ENCODE data around the gene VKORC1.

VKORC1 gene

DNA sequence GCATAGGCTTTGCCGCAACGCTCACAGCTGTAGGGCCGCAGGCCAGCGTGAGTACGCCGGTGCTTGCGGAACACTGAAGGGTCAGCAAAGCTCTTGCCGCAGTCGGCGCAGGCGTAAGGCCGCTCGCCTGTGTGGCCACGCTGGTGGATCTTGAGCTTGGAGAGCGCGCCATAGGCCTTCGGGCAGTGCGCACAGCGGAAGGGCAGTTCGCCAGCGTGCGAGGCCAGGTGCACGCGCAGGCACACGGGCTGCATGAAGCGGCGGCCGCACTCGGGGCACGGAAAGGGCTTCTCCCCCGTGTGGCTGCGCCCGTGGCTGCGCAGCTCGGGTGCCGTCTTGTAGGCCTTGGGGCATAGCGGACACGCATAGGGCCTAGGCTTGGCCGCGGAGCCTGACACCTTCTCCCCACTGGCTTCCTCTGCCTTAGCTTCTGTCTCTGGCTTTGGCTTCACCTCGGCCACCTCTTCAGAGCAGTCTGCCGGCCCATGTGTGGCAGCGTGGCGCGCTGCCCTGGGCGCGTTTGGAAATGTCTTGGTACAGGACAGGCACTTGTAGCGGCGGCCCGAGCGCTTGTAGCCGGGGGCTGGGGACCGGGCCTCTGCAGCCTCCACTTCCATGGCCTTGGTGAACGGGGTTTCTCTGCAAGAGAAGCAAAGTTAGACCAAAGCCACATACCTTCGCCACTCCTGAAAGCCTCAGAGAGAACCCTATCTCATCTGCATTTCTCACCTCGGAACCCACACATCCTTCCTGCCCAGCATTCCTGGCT lies 30.6 kb downstream of the VKORC1 start:
- no peak for DNase-seq (ENCODE audit: low read depth in 2 of 2, low spot score in 1 of 2)

DNA sequence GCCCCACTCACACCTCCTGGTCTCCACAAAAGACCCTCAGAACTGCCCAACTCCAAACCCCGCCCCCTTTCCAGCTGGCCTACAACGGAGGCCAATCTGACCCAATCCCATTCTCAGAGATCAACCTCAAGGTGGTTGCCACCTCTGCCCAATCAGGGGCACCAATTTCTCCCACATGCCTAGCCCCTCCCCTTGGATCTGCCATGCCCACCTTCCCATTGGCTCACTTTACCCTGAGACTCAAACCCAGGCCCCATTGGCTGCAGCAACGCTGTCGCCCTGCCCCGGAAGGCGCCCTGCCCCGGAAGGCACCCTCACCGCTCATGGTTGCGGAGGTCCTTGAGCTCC lies 31.1 kb downstream of the VKORC1 start:
- no peak for DNase-seq (ENCODE audit: low read depth in 2 of 2, low spot score in 1 of 2)

DNA sequence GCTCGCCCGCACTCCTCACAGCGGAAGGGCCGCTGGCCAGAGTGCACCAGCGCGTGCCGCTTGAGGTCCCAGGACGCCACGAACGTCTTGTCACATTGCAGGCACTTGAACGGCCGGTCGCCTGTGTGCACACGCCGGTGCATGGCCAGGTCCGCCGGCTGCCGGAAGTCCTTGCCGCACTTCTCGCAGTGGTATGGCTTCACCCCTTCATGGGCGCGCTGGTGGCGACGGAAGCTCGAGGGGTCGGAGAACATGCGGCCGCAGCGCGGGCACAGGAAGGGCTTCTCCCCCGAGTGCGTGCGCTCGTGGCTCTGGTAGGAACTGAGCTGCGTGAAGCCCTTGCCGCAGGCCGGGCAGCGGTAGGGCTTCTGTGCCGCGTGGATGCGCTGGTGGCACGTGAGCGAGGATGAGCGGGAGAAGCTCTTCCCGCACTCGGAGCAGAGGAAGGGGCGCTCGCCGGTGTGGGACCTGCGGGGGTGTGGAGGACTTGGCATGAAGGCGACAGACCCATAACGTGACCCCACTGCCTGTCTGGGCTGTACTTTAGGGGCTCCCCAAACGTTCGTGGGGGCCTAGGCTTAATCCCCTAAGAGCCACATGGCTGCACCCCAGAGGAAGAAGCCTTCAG lies 32.7 kb downstream of the VKORC1 start:
- DNase-seq (ENCODE audit: low read depth in 2 of 2, low spot score in 1 of 2): no peak

- DNase-seq (ENCODE audit: low read depth in 2 of 2, low spot score in 1 of 2): no peak
Measured at GRCh38 chr16:31061126-31061812, 33.3 kb downstream of the VKORC1 start.

DNA sequence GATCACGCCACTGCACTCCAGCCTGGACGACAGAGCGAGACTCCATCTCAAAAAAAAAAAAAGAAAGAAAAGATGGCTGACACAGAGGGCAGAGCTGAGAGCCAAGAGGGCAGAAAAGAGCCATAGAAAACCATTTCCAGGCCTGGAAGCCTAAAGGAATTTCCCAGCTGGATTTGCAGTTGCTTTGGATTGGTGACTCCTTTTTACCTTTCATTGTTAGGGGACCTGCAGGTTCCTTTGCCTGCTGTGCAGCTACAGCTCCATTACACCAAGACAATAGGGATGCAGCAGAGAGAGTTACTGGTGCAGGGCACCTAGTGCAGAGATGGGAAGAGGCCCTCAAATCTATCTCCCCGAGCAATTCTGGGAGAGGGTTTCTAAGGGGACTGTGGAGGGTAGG lies 39.0 kb downstream of the VKORC1 start:
- DNase-seq (ENCODE audit: low read depth in 2 of 2, low spot score in 1 of 2): no peak

- no peak for DNase-seq (ENCODE audit: low read depth in 2 of 2, low spot score in 1 of 2)
Measured at GRCh38 chr16:31052114-31052513, 42.5 kb downstream of the VKORC1 start.

DNA sequence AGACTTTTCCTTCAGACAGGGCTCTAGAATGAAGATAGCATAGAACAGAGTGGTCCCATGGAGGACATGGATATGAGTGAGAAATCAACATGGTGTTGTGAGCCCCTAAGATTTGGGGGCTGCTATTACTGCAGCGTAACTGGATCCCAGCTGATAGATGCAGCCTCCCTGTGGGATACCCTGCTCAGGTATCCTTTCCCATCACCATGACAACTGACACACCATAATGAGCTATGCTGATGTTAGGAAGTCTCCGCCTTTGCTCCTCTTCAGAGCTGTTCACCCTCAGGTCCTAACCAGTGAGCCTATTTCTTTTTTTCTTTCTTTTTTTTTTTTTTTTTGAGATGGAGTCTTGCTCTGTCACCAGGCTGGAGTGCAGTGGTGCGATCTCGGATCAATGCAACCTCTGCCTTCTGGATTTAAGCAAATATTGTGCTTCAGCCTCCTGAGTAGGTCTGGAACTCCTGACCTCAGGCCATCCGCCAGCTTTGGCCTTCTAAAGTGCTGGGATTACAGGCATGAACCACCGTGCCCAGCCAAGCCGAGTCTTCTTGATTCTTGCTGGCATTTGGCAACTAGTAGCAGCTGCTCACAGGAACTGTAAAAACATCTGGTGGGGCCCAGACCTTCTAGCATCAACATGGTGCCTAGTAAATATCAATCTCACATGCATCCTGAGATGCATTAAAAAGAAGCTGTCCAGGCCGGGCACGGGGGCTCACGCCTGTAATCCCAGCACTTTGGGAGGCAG lies 44.1 kb downstream of the VKORC1 start:
- no peak for DNase-seq (ENCODE audit: low read depth in 2 of 2, low spot score in 1 of 2)

GRCh38 chr16:31043898-31044481 lies 50.6 kb downstream of the VKORC1 start:
- no peak for DNase-seq (ENCODE audit: low read depth in 2 of 2, low spot score in 1 of 2)

- no peak for DNase-seq (ENCODE audit: low read depth in 2 of 2, low spot score in 1 of 2)
Measured at GRCh38 chr16:31043352-31043751, 51.2 kb downstream of the VKORC1 start.

DNA sequence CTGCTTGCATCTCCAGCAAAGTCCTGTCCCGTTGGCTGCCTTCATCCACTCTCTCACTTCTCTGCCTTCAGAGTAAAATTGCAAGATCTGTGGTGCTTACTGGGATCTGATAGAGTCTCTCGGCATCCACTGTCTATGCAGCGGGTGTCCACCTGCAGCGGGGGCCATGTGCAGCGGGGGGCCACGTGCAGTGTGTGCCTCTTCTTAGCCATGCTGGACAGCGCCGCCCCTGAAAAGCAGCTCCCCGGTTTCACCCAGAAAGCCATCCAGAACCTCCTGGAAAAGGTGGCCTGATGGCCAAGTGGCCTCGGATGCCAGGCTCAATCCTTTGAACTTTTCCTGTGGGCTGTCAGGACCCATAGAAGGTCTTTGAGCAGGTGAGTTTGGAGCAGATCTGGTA lies 51.7 kb downstream of the VKORC1 start:
- DNase-seq (ENCODE audit: low read depth in 2 of 2, low spot score in 1 of 2): no peak

Data from stimulated activated CD8-positive, alpha-beta memory T cell treated with anti-CD3 and anti-CD28 coated beads, Interleukin-4, amount 100 ng/mL, for 4 hours (primary cell).